GM19395 (cell line): Measurements from ENCODE around the gene CFAP61.

Experiments
- ATAC-seq: cut with Tn5 transposase; IDR thresholded peaks from one replicate; pipeline ENCODE4 v1.9.1; 2021; ENCODE audit warnings: mild to moderate bottlenecking, moderate library complexity; ENCODE audit not compliant: unreplicated experiment

Gene CFAP61

DNA sequence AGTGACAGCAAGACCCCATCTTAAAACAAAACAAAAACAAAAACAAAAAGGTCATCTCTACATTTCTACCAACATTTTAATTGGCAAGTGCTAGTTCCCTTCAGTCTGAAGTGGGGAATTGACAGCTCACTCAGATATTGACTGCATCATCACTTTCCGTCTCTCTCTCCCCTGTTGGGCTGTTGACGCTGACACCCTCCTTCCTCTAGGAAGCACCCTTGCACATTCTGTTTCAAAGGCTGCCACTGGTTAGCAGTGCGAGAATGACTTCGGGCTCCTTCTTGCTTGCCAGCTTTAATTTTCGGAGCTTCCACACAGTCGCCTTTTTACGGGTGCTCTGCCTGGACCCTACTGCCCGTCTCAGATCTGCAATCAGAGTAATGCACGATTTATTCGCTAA is 218.9 kb downstream of the CFAP61 start:
- ATAC-seq: no peak

DNA sequence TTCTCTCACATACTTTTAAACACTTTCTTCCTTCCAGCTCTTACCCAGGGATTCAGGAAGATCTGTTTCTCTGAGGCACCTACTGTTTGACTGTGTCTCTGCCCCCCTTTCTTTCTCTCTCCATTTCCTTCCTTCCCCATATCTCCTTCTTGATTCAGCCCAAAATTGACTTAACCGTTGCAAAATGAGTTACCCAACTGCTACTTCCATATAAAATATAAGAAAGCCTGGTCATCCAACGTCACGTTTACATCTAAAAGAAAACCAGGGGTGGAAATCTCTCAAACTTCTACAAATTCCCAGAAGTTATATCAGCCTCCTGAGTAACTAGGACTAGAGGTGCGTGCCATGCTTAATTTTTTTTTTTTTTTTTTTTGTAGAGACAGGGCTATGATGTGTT is 220.4 kb downstream of the CFAP61 start:
- no peak for ATAC-seq

DNA sequence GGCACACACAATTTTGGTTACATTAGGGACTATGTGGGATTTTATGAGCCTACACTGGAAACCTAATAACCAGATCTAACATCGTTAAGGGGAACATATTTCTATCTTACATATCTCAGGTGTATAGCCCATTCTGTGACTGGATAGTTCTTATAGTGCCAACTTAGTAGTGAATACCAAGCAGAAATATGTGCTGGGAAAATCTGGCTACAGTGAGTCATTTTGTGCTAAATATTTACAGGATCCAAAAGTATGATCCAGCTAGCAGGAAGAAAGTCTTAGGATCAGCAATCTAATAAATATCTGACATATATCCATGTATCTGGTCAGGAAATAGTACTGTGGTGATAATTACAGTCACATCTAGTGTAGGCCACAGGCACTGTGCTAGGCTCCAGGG is 221.0 kb downstream of the CFAP61 start:
- ATAC-seq: no peak

DNA sequence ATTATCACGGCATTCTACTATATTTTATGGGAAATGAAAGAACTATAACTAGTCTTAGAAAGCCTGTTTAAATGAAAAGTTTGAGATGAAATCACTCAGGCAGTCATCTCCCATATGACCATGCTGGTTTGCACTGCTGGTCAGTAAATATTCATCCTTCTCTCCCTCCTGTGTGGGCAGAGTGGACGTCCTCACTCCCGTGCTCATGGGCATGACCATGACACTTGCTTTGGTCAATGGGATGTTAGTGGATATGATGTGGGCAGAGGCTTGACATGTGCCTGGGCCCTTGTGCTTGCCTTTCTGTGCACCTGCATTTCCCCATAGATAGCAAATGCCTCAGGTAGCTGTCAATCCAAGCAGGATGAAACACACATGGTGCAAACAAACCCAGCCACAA is 222.5 kb downstream of the CFAP61 start:
- no peak for ATAC-seq

DNA sequence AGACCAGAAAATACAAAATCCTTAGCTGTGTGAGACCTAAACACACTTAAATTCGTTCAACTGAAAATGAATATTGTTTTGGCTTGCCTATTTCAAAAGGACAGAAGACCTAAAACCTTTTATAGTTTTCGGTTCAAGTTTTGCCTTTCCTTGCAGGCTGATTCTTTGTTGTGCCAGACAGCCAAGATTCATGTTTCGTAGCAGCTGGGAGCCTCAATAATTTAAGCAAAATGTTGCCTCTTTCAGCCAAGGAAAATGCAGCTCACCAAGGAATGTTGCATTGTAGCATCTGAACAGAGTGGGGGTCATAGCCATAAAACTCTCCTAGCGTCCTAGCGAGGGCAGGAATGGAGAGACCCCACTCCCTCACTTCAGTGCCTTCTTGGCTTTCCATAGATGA is 223.3 kb downstream of the CFAP61 start:
- ATAC-seq: no peak

DNA sequence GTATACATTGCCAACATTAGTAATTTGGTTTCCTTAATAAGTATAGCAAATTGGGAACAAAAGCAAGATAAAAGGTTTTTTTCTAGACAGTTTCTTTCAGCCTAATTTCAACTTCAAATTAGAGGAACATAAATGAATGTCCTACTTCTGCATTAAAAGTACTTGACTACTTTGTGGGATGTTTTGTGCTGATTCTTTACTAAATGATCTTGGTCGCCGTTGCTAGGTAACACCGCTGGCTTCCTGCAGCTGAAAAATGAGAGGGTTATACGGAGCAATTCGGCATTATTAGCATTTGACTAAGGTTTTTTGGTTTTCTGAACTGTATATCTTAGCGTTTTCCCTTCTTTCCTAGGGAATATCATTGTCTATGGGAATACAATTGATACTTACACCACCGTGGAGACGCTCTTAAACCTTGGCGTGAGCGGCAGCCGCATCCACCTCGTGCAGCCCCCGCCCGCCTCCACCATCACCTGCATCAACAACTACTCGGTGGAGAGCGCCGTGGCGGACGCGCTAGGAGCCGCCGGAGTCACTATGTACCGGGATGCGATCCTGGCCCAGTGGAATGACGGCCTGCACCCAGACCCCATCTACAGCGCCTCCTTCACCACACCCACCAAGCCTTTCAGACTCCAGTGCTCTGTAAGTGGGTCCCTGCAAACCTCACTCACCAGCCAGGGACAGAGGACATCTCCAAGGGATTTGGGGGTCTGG is 224.6 kb downstream of the CFAP61 start:
- no peak for ATAC-seq

DNA sequence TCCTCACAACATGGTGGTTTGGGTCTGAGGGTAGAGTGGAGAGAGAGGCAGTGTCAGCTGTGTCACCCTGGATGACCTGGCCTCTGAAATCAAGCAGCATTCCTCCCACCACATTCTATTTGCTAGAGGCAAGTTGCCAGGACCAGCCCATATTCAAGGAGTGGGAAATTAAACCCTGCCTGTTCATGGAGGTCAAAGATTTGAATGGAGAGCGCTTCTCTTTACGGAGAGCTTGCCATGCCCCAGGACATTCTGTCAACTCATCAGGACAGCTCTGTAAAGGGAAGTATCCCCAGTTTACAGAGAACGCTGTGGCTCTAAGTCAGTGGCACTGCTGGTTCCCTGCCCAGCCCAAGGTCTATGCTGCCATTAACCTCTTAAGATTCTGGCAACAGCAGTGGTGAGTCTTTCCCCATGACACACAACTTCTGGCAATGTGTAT is 225.6 kb downstream of the CFAP61 start:
- ATAC-seq: no peak

DNA sequence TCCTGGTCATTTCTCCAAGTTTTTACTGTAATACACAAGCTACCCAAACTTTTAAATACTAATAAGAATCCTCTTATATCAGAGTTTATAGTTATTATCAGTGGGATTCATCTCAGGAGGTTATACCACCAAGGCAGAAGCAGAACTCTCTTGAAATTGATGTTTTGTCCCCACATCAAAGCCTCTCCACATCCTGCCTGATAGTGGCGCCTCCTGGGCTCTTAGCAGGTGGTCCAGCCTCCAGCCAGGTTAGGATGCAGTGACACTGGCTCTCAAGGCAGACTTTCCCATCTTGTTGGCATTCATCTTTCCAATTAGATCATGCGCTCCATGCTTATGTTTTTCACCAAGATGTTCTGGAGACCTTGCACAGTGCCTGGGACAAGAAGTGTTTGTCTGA is 233.7 kb downstream of the CFAP61 start:
- no peak for ATAC-seq

DNA sequence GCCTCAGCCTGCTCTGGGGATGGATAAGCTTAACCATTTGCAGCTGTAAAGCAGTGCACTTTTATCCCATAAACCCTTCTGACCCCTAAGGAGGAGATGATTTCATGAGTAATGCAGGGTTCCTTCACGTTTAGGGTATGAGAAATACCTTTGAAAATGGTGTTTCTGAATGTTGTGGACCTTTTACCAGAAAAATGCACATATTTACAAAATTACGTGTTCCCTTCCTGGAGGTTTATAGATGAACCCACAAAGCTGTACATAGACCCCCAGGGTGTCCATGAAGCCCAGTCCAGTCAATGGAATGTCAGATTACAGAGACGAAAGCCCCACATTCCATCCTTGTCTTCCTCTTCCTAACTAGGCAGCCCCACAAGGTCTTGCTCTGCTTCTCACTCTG is 237.0 kb downstream of the CFAP61 start:
- no peak for ATAC-seq

DNA sequence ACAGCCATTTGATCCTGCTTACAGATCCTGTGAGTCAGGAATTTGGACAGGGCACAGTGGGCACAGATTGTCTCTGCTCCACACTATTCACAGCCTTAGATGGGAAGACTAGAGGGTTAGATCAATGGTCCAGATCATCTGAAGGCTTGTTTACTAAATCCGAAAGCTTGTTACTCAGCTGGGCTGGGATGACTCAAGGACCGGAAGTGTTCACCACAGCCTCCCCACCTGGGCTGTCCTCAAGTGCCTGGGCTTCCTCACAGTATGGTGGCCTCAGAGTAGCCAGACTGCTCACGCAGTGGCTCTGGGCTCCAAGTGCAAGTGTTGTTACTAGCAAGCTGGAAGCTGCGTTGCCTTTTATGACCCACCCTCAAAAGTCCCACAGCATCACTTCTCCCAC is 240.1 kb downstream of the CFAP61 start:
- ATAC-seq: no peak

DNA sequence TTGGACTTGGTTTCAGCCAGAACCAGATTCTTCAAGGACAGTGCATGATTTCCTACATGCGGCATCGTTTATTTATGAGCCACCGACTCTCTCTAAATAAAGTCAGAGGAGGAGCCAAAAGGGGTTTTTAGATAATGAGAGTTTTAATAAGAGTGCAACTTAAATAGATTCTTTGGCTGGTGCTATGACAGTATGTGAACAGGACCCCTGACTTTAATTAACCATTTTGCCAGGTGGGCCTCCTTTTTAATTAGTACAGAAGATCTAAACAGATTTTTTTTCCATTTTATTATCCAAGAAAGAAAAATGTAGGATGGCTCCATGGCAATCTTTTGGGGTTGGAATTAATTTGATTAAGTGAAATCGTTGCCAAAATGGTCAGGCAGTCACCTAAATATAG is 240.8 kb downstream of the CFAP61 start:
- ATAC-seq: no peak

DNA sequence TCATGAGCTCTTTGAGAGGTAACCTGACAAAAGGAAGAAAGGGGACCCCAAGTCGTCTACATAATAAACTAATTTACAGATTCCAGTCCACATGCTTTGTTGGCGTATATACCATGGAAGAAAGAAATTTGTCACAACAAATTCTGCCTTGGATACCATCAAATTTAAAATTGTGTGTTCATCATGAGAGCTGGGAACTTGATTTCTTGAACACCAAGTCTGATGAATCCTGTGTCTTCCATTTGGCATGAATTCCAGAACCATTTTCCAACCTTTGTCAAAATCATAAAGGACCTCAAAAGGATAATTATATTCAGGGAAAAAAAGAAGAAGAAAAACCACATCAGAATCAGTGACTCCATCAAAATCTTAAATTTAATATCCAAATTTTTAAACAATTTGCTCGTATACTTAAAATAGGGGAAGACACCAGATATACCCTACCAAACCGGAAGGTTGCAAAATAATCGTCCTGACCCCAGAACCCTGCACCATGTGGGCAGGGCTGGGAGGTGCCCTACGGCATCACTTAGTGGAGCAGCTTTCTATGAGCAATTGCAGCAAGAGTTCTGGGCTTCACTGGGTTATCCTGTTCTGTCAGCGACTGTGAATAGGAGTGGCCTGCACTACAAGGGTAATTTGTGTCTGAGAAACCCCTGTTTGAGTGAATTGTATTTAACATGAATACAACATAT is 241.5 kb downstream of the CFAP61 start:
- no peak for ATAC-seq

DNA sequence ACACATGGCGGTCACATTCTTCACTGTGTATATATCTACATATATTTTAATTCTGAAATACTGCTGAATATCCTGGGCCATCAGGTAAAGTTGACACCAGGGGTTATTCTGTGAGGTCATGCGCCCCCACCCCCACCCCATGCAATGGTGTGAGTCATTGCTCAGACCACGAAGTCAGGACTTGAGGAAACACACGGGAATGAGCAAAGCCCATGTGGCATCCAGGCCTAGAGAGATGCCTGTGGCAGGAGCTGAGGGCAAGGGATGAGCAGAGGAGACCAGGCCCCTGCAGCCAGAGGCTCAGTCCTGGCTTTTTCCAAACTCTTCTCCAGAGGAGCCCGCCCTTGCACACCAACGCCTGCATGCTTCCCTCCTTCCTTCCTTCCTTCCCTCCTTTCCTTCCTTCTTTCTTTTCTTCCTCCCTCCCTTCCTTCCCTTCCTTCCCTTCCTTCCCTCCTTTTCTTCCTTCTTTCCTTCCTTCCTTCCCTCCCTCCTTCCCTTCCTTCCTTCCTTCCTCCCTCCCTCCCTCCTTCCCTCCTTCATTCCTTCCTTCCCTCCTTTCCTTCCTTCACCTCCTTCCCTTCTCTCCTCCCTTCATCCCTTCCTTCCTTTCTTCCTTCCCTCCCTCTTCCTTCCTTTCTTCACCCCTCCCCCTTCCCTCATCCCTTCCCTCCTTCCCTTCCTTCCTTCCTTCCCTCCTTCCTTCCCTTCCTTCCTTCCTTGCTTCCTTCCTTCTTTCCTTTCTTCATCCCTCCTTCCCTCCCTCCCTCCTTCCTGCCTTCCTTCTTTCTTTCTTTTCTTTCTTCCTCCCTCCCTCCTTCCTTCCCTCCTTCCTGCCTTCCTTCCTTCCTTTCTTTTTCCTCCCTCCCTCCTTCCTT is 243.5 kb downstream of the CFAP61 start:
- ATAC-seq: no peak

DNA sequence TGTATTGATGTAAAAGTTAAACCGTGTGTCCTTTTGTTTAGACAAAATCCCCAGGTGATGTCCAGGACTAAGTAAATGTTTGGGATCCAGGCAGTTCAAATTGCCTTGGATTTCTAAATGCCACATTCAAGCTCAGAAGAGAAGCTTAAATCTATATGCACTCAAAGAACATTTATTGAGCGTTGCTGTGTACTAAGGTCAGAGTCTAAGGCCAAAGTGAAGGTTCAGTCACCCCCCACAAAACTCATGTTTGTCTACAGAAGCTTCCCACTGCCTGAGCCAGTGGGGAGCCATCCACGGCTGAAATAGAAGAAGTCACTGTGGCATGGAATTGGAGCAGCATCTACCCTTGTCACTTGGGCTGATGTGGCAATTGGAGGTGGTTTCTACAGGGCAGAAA is 244.8 kb downstream of the CFAP61 start:
- no peak for ATAC-seq

DNA sequence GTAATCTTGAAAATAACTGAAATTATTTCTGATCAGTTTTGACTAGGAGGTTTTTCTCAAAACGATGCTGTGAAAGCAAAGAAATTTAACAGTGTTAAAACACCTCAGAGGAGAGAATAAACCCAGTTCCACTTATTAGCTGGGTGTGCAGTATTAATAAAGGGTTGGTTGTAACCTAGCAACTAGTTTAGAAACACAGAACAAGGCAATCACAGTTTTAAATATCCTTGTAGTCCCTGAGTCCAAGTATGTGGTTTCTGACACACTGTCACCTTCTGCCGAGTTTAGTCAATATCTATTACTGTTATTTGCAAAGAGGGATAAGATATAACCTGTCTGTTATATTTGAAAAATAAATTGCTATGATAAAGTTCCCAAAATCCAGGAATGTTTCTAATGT is 245.4 kb downstream of the CFAP61 start:
- ATAC-seq: no peak

DNA sequence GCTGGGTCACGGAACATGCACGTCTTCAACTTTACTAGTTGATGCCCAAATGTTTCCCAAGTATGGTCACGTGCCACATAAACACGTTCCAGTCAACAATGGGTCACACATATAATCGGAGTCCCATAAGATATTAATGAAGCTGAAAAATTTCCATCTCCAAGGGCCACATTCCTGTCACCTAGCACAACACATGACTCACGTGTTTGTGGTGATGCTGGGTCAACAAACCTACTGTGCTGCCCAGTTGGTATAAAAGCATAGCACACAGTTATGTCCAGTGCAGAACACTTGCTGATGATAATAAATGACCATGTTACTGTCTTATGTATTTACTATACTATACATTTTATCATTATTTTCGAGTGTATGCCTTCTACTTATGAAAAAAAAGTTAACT is 247.6 kb downstream of the CFAP61 start:
- ATAC-seq: no peak

DNA sequence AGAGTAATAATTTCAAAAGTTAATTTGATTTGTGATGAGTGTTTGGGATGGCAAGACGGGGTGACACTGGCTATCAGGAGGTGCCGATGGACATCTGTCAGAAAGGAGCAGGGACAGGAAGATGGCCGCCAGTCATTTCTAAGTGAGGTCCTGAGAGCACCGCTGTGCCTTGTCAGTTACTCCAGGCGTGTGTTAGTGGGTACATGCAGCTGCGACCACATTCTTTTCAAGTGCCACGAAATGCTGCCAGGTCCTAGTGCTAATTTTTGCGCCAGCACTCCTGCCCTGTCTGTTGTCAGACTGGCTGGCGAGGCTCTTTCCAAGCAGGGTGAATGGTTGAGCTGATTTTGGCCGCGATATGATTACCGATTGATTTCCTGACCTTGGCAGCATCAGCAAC is 251.0 kb downstream of the CFAP61 start:
- ATAC-seq: no peak

DNA sequence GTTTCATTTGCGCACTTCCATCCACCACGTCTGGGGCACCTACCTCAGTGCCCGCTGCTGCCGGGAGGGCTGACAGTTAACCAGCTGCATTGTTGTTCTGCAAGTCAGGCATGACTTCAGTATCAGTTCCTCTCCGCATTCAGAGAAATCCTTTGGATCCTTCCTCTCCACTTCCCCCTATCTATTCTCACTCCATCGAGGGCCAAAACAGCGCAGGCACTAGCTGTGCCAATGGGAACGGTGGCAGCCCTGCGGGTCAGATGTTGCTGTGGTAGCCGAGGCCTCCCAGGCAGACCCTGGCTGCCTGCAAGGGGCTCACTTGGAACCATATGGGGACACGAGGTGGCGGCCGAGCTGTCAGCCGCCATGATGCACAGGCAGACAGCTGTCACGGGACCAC is 251.4 kb downstream of the CFAP61 start:
- no peak for ATAC-seq

DNA sequence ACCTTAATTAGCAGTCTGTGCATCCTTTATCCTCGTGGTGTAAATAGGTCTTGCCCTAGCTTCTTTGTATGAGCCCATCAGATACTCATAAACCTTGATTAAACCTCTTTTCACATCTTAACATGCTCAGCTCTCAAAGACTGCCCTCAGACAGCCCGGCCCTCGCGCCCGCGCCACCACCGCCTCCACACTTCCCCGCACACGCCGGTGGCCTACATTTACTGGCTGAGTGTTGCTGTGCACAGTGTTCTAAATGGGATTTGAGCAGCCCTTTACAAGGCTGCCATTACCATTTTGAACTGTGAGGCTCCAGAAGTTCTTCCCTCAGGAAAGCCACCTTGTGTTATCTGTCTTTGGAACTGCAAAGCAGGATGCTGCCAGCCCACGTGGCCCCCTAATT is 252.6 kb downstream of the CFAP61 start:
- ATAC-seq: no peak

DNA sequence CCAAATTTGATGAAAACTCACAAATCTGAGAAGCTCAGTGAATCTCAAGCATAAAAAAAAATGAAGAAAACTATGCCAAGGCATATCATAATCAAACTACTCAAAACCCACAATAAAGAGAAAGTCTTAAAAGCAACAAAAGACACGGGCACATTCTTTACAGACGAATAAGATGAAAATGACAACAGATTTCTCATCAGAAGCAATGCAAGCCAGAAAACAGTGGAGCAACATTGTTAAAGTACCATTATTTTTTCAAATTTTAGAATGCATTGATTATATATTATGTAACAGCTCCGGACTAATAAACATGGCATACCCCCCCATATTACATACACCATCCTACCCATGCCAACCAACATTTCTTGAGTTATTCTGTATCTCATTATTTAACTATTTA is 260.2 kb downstream of the CFAP61 start:
- ATAC-seq: no peak

DNA sequence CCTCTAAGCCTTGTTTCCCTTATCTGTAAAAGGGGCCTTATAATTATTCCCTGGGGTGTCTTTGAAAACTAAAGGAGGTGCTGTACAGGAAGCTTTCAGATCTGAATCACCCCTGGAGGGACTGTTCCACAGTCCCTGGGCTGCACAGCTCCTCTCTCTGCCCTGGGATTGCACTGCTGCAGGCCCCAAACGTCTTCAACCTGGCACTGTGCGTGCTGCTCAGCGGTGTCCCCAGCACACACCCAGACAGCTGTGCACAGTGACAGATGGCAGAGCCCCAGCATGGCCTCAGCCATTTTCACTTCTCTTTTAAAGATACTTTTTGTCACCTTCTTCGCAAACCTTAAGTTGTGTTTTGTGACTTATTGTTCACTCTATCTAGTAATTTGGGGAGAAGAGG is 264.9 kb downstream of the CFAP61 start:
- ATAC-seq: peak; percentile 96
